Stomach (tissue), 9 donors: ENCODE results near the gene FCN2. TPM values are rescaled to one million over a fixed set of nuclear protein-coding genes. Genes with fewer than 3 reads are reported as not detected.

Experiments
- DNase-seq, 2 donors: peaks; one replicate each; pipeline versions ENCODE4 v3.0.0 to v3.0.0-alpha.2; 2013 to 2019
- H3K27ac ChIP-seq, 5 donors: fragments of 200-600 bp in 4 of 5; sonication (generic) in 4 of 5; one replicate each; pipeline ENCODE4 v1.5.1; 2013 to 2019; ENCODE audit warnings: mild to moderate bottlenecking in 1 of 5, moderate library complexity in 1 of 5
- H3K27me3 ChIP-seq, 3 donors: fragments of 200-600 bp; sonication (generic); one replicate each; pipeline ENCODE4 v1.5.1; 2017 to 2019; ENCODE audit warnings: mixed run types in 1 of 3
- H3K36me3 ChIP-seq, 4 donors: fragments of 200-600 bp; sonication (generic); 1 replicate in 3 of 4; 2 replicates in 1 of 4; pipeline ENCODE4 v1.5.1; 2016 to 2019
- H3K4me1 ChIP-seq, 4 donors: fragments of 200-600 bp; sonication (generic); one replicate each; pipeline ENCODE4 v1.5.1; 2016 to 2019
- H3K4me3 ChIP-seq, 4 donors: fragments of 200-600 bp; sonication (generic) in 3 of 4; one replicate each; pipeline ENCODE4 v1.5.1; 2016 to 2019; ENCODE audit warnings: mild to moderate bottlenecking in 1 of 4
- H3K9me3 ChIP-seq, 4 donors: fragments of 200-600 bp; sonication (generic); one replicate each; pipeline ENCODE4 v1.5.1; 2016 to 2019
- CTCF ChIP-seq, 7 experiments: fragments of 450-650 bp in 4 of 7; fragments of 200-600 bp in 3 of 7; sonication (generic) in 3 of 7; IDR thresholded peaks; one replicate each; pipeline ENCODE4 v1.5.1; 2016 to 2019; ENCODE audit warnings: antibody characterized with exemption in 7 of 7, control low read depth in 2 of 7, mild to moderate bottlenecking in 1 of 7
- EP300 ChIP-seq: sonication (generic); formaldehyde crosslinking; IDR thresholded peaks from one replicate; pipeline ENCODE4 v1.6.1; 2017; ENCODE audit warnings: antibody characterized with exemption
- POLR2A ChIP-seq, 4 donors: fragments of 450-650 bp; IDR thresholded peaks; one replicate each; pipeline ENCODE4 v1.6.1; 2016; ENCODE audit warnings: antibody characterized with exemption in 4 of 4, control low read depth in 2 of 4, mild to moderate bottlenecking in 1 of 4, moderate library complexity in 1 of 4
- POLR2AphosphoS5 ChIP-seq, 3 donors: sonication (generic); formaldehyde crosslinking; IDR thresholded peaks; one replicate each; pipeline ENCODE4 v1.6.1; 2016; ENCODE audit warnings: antibody characterized with exemption in 3 of 3
- WGBS, 5 donors: extraction: QIAGEN DNeasy Blood & Tissue Kit in 3 of 5; methylation state at CpG; one replicate each; pipeline versions ENCODE4 v1.1.5 to v1.1.7; 2013 to 2018; 5-methylcytosine and 5-hydroxymethylcytosine counted together
- intact Hi-C: fragments of 100-400 bp; cut with DNase I; formaldehyde crosslinking; loops from one replicate; pipeline ENCODE4 v1.15.1; 2023; ENCODE audit warnings: low total_unique reads
- polyA plus RNA-seq, 3 donors: library from polyadenylated mRNA; stranded (reverse); fragments of 200-250 nt; gene quantifications; one replicate each; pipeline ENCODE4 v1.2.3, GENCODE V29; 2013
- total RNA-seq, 5 donors: library from RNA; depleted of rRNA; stranded (reverse); fragments of >200 nt; gene quantifications; one replicate each; pipeline versions ENCODE4 v1.1.0 to v1.2.3, GENCODE V29; 2014 to 2016
- donor health status: healthy with polysubstance abuse.
- donor health status: Bipolar disorder and iron deficiency.
- donor health status: healthy.

The FCN2 gene
- total and polyA plus RNA-seq, 8 donors = 0.13 TPM; not detected in 7

GRCh38 chr9:134881313-134881670, 682 bp downstream of the FCN2 start:
- TF ChIP-seq EP300 (no peak), POLR2A (IDR thresholded peaks at IDR 0.05) (no peak), CTCF (IDR thresholded peaks at IDR 0.05) (no peak), POLR2AphosphoS5 (IDR thresholded peaks at IDR 0.05) (no peak)
- H3K27ac ChIP-seq = no peak overlapping the region
- peaks cover 0 to 45% (median 0%) of the 10 kb centered on the region in 3 donors for H3K27me3 ChIP-seq
- 81 to 98% (median 90%) methylated on average over 5 to 13 of the region's 13 CpGs for WGBS, 5 donors
- H3K4me1 ChIP-seq = no peaks in the 10 kb centered on the region
- intact Hi-C loops = no loop called here
- H3K9me3 ChIP-seq = no peaks in the 10 kb centered on the region
- DNase-seq = no peak
- H3K36me3 ChIP-seq = no peaks in the 10 kb centered on the region
- no peak overlapping the region for H3K4me3 ChIP-seq

GRCh38 chr9:134882204-134882785, 1.7 kb downstream of the FCN2 start:
- intact Hi-C loops = no loop called here
- no peak for DNase-seq

GRCh38 chr9:134883040-134883782, 2.6 kb downstream of the FCN2 start:
- intact Hi-C loops = no loop called here
- Histone ChIP-seq H3K27me3 (peaks cover 0 to 60% (median 2%) of the 10 kb centered on the region in 3 donors), H3K36me3 (no peaks in the 10 kb centered on the region), H3K4me1 (no peaks in the 10 kb centered on the region), H3K27ac (no peak overlapping the region), H3K4me3 (no peak overlapping the region), H3K9me3 (no peaks in the 10 kb centered on the region)
- WGBS, 5 donors = 75 to 95% (median 86%) methylated on average over 17 to 18 of the region's 18 CpGs
- no peak for DNase-seq
- no peak for TF ChIP-seq POLR2AphosphoS5 (IDR thresholded peaks at IDR 0.05)
- TF ChIP-seq EP300 = no peak
- TF ChIP-seq POLR2A (IDR thresholded peaks at IDR 0.05) = no peak
- no peak for TF ChIP-seq CTCF (IDR thresholded peaks at IDR 0.05)

More at GRCh38 chr9:134882204-134882785, 1.7 kb downstream of the FCN2 start:
- TF ChIP-seq EP300 (no peak), POLR2AphosphoS5 (IDR thresholded peaks at IDR 0.05) (no peak), POLR2A (IDR thresholded peaks at IDR 0.05) (no peak), CTCF (IDR thresholded peaks at IDR 0.05) (no peak)
- H3K9me3 ChIP-seq = no peaks in the 10 kb centered on the region
- 65 to 84% (median 81%) methylated on average over 3 of the region's 3 CpGs; no CpG with 5 or more reads in 1 of the 5 donors for WGBS, 5 donors
- H3K4me1 ChIP-seq = no peaks in the 10 kb centered on the region
- no peaks in the 10 kb centered on the region for H3K36me3 ChIP-seq
- no peak overlapping the region for H3K4me3 ChIP-seq
- peaks cover 0 to 51% (median 0%) of the 10 kb centered on the region in 3 donors for H3K27me3 ChIP-seq
- no peak overlapping the region for H3K27ac ChIP-seq

GRCh38 chr9:134884492-134884891, 3.9 kb downstream of the FCN2 start:
- Histone ChIP-seq H3K4me3 (no peak overlapping the region), H3K4me1 (no peaks in the 10 kb centered on the region), H3K27ac (no peak overlapping the region), H3K27me3 (peaks cover 0 to 67% (median 4%) of the 10 kb centered on the region in 3 donors), H3K36me3 (no peaks in the 10 kb centered on the region), H3K9me3 (no peaks in the 10 kb centered on the region)
- WGBS, 5 donors = 75 to 85% (median 79%) methylated on average over 8 of the region's 8 CpGs
- intact Hi-C loops = no loop called here
- no peak for DNase-seq
- TF ChIP-seq EP300 (no peak), CTCF (IDR thresholded peaks at IDR 0.05) (no peak), POLR2AphosphoS5 (IDR thresholded peaks at IDR 0.05) (no peak), POLR2A (IDR thresholded peaks at IDR 0.05) (no peak)
